ENCODE measurements around the gene ANXA10. TPM values are rescaled to one million over a fixed set of nuclear protein-coding genes. Genes with fewer than 3 reads are reported as not detected.

The ANXA10 gene
- polyA plus RNA-seq, 1 donor (not counting 4 experiments of a cell fraction or from before 2014, with no cell fraction given), result not detected

DNA sequence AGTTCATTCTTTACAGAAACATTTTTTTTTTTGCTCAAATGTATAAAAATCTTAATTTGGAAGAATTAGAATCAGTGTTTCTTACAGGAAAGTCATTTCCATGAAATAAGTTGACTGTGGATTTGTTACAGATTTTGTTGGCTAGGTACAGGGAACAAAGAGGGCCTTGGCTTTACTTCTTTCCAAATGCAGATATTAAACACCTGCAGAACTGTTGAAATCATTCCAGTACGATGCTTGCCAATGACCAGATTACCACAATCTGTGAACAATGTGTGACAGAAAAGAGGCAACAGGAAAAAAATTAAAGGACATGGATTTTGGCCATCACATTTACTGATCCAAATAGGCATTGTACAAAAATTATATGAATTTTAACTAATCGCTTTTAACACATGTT is 70.8 kb downstream of the ANXA10 start:
- H3K4me3 ChIP-seq (ENCODE audit: control insufficient read depth in 2 of 3, extremely low read depth in 1 of 3, insufficient read depth in 2 of 3, low read depth in 1 of 3, low read length in 3 of 3), result no peak overlapping the region
- no peak for DNase-seq (ENCODE audit: low read depth, low spot score)

DNA sequence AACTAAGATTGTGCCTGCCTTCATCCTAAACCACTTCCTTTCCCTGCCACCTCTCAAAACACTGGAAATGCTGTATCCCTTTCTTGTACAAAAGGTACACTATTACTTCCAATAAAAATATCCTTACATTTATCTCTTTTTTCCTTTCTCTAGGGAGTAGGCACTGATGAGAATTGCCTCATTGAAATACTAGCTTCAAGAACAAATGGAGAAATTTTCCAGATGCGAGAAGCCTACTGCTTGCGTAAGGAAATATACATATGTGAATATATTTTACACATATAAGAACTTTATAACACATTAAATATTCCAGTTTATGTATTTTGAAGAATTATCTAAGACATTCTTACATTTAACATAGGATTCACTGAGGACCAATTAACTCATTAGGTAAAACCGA is 71.7 kb downstream of the ANXA10 start:
- Histone ChIP-seq H3K4me3 (ENCODE audit: control insufficient read depth in 2 of 3, extremely low read depth in 1 of 3, insufficient read depth in 2 of 3, low read depth in 1 of 3, low read length in 3 of 3) (no peak overlapping the region), H3K79me2 (ENCODE audit: control insufficient read depth, insufficient read depth, low read length) (no peaks in the 10 kb centered on the region), H3K9me1 (ENCODE audit: control insufficient read depth, extremely low read depth, insufficient read depth, low read length) (no peaks in the 10 kb centered on the region), H3K4me1 (ENCODE audit: control insufficient read depth, extremely low read depth, insufficient read depth, low read length) (no peaks in the 10 kb centered on the region), H3K27me3 (ENCODE audit: control insufficient read depth, extremely low read depth, insufficient read depth, low read length) (no peaks in the 10 kb centered on the region), H3K9me3 (ENCODE audit: control insufficient read depth, low read depth, low read length) (no peaks in the 10 kb centered on the region), H3K36me3 (ENCODE audit: control insufficient read depth in 2 of 2, extremely low read depth in 1 of 2, insufficient read depth in 2 of 2, low read length in 2 of 2) (no peaks in the 10 kb centered on the region), H3K27ac (ENCODE audit: control insufficient read depth, insufficient read depth, low read length) (no peak overlapping the region), H4K20me1 (ENCODE audit: control insufficient read depth, extremely low read depth, insufficient read depth, low read length) (no peaks in the 10 kb centered on the region), H2AFZ (ENCODE audit: control insufficient read depth, low read length) (no peak overlapping the region), H3K4me2 (ENCODE audit: control insufficient read depth, extremely low read depth, insufficient read depth, low read depth, low read length) (no peak overlapping the region), H3K9ac (ENCODE audit: control insufficient read depth, extremely low read depth, insufficient read depth, low read length) (no peak overlapping the region)
- FAIRE-seq, result no peak
- no peak for TF ChIP-seq EZH2 (IDR thresholded peaks at IDR 0.05; ENCODE audit: low read length)
- TF ChIP-seq, protein P1, sequence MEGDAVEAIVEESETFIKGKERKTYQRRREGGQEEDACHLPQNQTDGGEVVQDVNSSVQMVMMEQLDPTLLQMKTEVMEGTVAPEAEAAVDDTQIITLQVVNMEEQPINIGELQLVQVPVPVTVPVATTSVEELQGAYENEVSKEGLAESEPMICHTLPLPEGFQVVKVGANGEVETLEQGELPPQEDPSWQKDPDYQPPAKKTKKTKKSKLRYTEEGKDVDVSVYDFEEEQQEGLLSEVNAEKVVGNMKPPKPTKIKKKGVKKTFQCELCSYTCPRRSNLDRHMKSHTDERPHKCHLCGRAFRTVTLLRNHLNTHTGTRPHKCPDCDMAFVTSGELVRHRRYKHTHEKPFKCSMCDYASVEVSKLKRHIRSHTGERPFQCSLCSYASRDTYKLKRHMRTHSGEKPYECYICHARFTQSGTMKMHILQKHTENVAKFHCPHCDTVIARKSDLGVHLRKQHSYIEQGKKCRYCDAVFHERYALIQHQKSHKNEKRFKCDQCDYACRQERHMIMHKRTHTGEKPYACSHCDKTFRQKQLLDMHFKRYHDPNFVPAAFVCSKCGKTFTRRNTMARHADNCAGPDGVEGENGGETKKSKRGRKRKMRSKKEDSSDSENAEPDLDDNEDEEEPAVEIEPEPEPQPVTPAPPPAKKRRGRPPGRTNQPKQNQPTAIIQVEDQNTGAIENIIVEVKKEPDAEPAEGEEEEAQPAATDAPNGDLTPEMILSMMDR (optimal IDR thresholded peaks at IDR 0.05 in 1 of 3, IDR thresholded peaks at IDR 0.05 in 1 of 3, conservative IDR thresholded peaks at IDR 0.05 in 1 of 3; ENCODE audit: extremely low read depth in 1 of 3, insufficient read depth in 2 of 3, low read length in 3 of 3), result no peak
- dilution Hi-C loops (cut with MboI; ENCODE audit: extremely low pct_ligation_motif_present, low sequenced_read_pairs), result no loop called here
- no peak for DNase-seq (ENCODE audit: low read depth, low spot score)

More for the DNA sequence above, 70.8 kb downstream of the ANXA10 start:
- Histone ChIP-seq H3K79me2 (ENCODE audit: control insufficient read depth, insufficient read depth, low read length) (no peaks in the 10 kb centered on the region), H3K4me1 (ENCODE audit: control insufficient read depth, extremely low read depth, insufficient read depth, low read length) (no peaks in the 10 kb centered on the region), H4K20me1 (ENCODE audit: control insufficient read depth, extremely low read depth, insufficient read depth, low read length) (no peaks in the 10 kb centered on the region), H3K27me3 (ENCODE audit: control insufficient read depth, extremely low read depth, insufficient read depth, low read length) (no peaks in the 10 kb centered on the region), H2AFZ (ENCODE audit: control insufficient read depth, low read length) (no peak overlapping the region), H3K9me3 (ENCODE audit: control insufficient read depth, low read depth, low read length) (no peaks in the 10 kb centered on the region), H3K9ac (ENCODE audit: control insufficient read depth, extremely low read depth, insufficient read depth, low read length) (no peak overlapping the region), H3K36me3 (ENCODE audit: control insufficient read depth in 2 of 2, extremely low read depth in 1 of 2, insufficient read depth in 2 of 2, low read length in 2 of 2) (no peaks in the 10 kb centered on the region), H3K27ac (ENCODE audit: control insufficient read depth, insufficient read depth, low read length) (no peak overlapping the region), H3K4me2 (ENCODE audit: control insufficient read depth, extremely low read depth, insufficient read depth, low read depth, low read length) (no peak overlapping the region), H3K9me1 (ENCODE audit: control insufficient read depth, extremely low read depth, insufficient read depth, low read length) (no peaks in the 10 kb centered on the region)
- dilution Hi-C loops (cut with MboI; ENCODE audit: extremely low pct_ligation_motif_present, low sequenced_read_pairs), result no loop called here
- FAIRE-seq, result no peak
- TF ChIP-seq EZH2 (IDR thresholded peaks at IDR 0.05; ENCODE audit: low read length), result no peak
- TF ChIP-seq, protein P1 (optimal IDR thresholded peaks at IDR 0.05 in 1 of 3, IDR thresholded peaks at IDR 0.05 in 1 of 3, conservative IDR thresholded peaks at IDR 0.05 in 1 of 3; ENCODE audit: extremely low read depth in 1 of 3, insufficient read depth in 2 of 3, low read length in 3 of 3), result no peak
